Gastroesophageal sphincter (tissue), 4 donors: ENCODE data around the gene KCNH8. TPM values are rescaled to one million over a fixed set of nuclear protein-coding genes. Genes with fewer than 3 reads are reported as not detected.
"Not testable (repeated sequence)": the region's sequence is repeated elsewhere in the genome, so short reads cannot be mapped to it uniquely, and the experiment has no call there.

Source experiments
- ATAC-seq: fragments of 150-250 bp; one replicate; pipeline ENCODE4 v1.9.1; 2016; ENCODE audit warnings: mild to moderate bottlenecking, moderate library complexity
- H3K27ac ChIP-seq, 4 donors: fragments of 200-600 bp; sonication (generic) in 3 of 4; 1 replicate in 3 of 4; 2 replicates in 1 of 4; pipeline ENCODE4 v1.5.1; 2016 to 2019
- H3K27me3 ChIP-seq: fragments of 200-600 bp; sonication (generic); one replicate; pipeline ENCODE4 v1.5.1; 2019
- H3K36me3 ChIP-seq, 2 donors: fragments of 200-600 bp; sonication (generic); one replicate each; pipeline ENCODE4 v1.5.1; 2019; ENCODE audit warnings: control low read depth in 1 of 2
- H3K4me1 ChIP-seq, 3 donors: fragments of 200-600 bp; sonication (generic); 1 replicate in 2 of 3; 2 replicates in 1 of 3; pipeline ENCODE4 v1.5.1; 2016 to 2019; ENCODE audit warnings: control low read depth in 2 of 3
- H3K4me3 ChIP-seq, 2 donors: fragments of 200-600 bp; sonication (generic); one replicate each; pipeline ENCODE4 v1.5.1; 2019; ENCODE audit warnings: mild to moderate bottlenecking in 1 of 2, moderate library complexity in 1 of 2
- H3K9me3 ChIP-seq, 3 donors: fragments of 200-600 bp; sonication (generic); one replicate each; pipeline ENCODE4 v1.5.1; 2017 to 2019; ENCODE audit warnings: control low read depth in 2 of 3
- CTCF ChIP-seq, 4 experiments: fragments of 200-600 bp in 2 of 4; fragments of 450-650 bp in 2 of 4; sonication (generic) in 1 of 4; IDR thresholded peaks; one replicate each; pipeline ENCODE4 v1.5.1; 2017 to 2019; ENCODE audit warnings: antibody characterized with exemption in 4 of 4, mild to moderate bottlenecking in 2 of 4, moderate library complexity in 2 of 4
- EP300 ChIP-seq: sonication (generic); formaldehyde crosslinking; IDR thresholded peaks from one replicate; pipeline ENCODE4 v1.6.1; 2017; ENCODE audit warnings: antibody characterized with exemption, mild to moderate bottlenecking
- POLR2A ChIP-seq, 2 donors: fragments of 450-650 bp; IDR thresholded peaks; one replicate each; pipeline ENCODE4 v1.6.1; 2017; ENCODE audit warnings: antibody characterized with exemption in 2 of 2, mild to moderate bottlenecking in 2 of 2, moderate library complexity in 1 of 2
- POLR2AphosphoS5 ChIP-seq: sonication (generic); formaldehyde crosslinking; IDR thresholded peaks from one replicate; pipeline ENCODE4 v1.6.1; 2017; ENCODE audit warnings: antibody characterized with exemption
- WGBS, 2 donors: methylation state at CpG; one replicate each; pipeline ENCODE4 v1.1.5; 2018; ENCODE audit warnings: low coverage in 1 of 2; 5-methylcytosine and 5-hydroxymethylcytosine counted together
- total RNA-seq, 4 donors: library from RNA; depleted of rRNA; stranded (reverse); fragments of >200 nt; gene quantifications; one replicate each; pipeline ENCODE4 v1.1.0, GENCODE V29; 2016

The KCNH8 gene
- total RNA-seq, 4 donors from 2014 or later = 0.19 to 0.62 (median 0.40) TPM; not detected in 1

- Histone ChIP-seq H3K4me3 (no peak overlapping the region), H3K36me3 (no peaks in the 10 kb centered on the region), H3K27ac (no peak overlapping the region), H3K4me1 (peaks cover 0 to 15% (median 0%) of the 10 kb centered on the region in 3 donors), H3K27me3 (no peaks in the 10 kb centered on the region), H3K9me3 (no peaks in the 10 kb centered on the region)
- 50 to 63% methylated on average over 1 of the region's 1 CpG for WGBS, 2 donors
- ATAC-seq = no peak
- TF ChIP-seq EP300 (no peak), POLR2AphosphoS5 (no peak), POLR2A (IDR thresholded peaks at IDR 0.05) (no peak), CTCF (IDR thresholded peaks at IDR 0.05) (no peak)
These were observed 72.0 kb downstream of the KCNH8 start for GRCh38 chr3:19220311-19220710.

GRCh38 chr3:19221081-19221480, 72.8 kb downstream of the KCNH8 start:
- H3K36me3 ChIP-seq = no peaks in the 10 kb centered on the region
- ATAC-seq = no peak
- WGBS, 2 donors = 53 to 77% methylated on average over 2 of the region's 2 CpGs
- H3K27ac ChIP-seq = no peak overlapping the region
- H3K4me1 ChIP-seq = peaks cover 0 to 12% (median 0%) of the 10 kb centered on the region in 3 donors
- no peak overlapping the region for H3K4me3 ChIP-seq
- TF ChIP-seq POLR2A (IDR thresholded peaks at IDR 0.05) (no peak), POLR2AphosphoS5 (no peak), EP300 (no peak), CTCF (IDR thresholded peaks at IDR 0.05) (no peak)
- no peaks in the 10 kb centered on the region for H3K9me3 ChIP-seq
- no peaks in the 10 kb centered on the region for H3K27me3 ChIP-seq

- no peak for ATAC-seq
- 54 to 80% methylated on average over 1 to 2 of the region's 2 CpGs for WGBS, 2 donors
- TF ChIP-seq POLR2AphosphoS5 (no peak), CTCF (IDR thresholded peaks at IDR 0.05) (no peak), POLR2A (IDR thresholded peaks at IDR 0.05) (no peak), EP300 (no peak)
- no peak overlapping the region for H3K27ac ChIP-seq
- no peak overlapping the region for H3K4me3 ChIP-seq
- no peaks in the 10 kb centered on the region for H3K4me1 ChIP-seq
- H3K9me3 ChIP-seq = no peaks in the 10 kb centered on the region
- H3K27me3 ChIP-seq = no peaks in the 10 kb centered on the region
- no peaks in the 10 kb centered on the region for H3K36me3 ChIP-seq
These were observed 78.2 kb downstream of the KCNH8 start for GRCh38 chr3:19226479-19226878.

DNA sequence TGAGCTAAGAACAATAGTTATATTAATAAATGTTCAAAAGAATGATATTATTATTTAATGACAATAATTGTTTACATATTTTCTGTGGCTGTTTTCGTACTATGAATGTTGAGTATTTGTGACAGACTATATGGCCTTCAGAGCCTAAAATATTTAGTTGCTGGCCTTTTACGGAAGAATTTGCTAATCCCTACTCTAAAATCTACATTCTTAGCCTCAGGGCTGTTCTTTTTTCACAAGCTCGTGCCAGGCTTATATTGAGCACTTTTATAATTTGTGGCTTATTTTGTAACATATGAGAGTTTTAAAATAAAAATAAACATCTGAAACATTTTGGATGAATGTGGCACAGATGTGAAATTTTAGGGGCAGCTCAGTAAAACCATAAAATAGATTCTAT, 79.9 kb downstream of the KCNH8 start:
- Histone ChIP-seq H3K27ac (no peak overlapping the region), H3K4me1 (no peaks in the 10 kb centered on the region), H3K36me3 (no peaks in the 10 kb centered on the region), H3K9me3 (no peaks in the 10 kb centered on the region), H3K27me3 (no peaks in the 10 kb centered on the region), H3K4me3 (no peak overlapping the region)
- WGBS, 2 donors = 43 to 58% methylated on average over 3 of the region's 3 CpGs
- TF ChIP-seq POLR2A (IDR thresholded peaks at IDR 0.05) = no peak
- no peak for ATAC-seq

- no peak for ATAC-seq
- Histone ChIP-seq H3K4me3 (no peak overlapping the region), H3K27me3 (no peaks in the 10 kb centered on the region), H3K9me3 (no peaks in the 10 kb centered on the region), H3K36me3 (no peaks in the 10 kb centered on the region), H3K27ac (no peak overlapping the region), H3K4me1 (no peaks in the 10 kb centered on the region)
- TF ChIP-seq EP300 (no peak), POLR2AphosphoS5 (no peak), CTCF (IDR thresholded peaks at IDR 0.05) (no peak), POLR2A (IDR thresholded peaks at IDR 0.05) (no peak)
- 100% methylated on average over 1 of the region's 1 CpG; no CpG with 5 or more reads in 1 of the 2 donors for WGBS, 2 donors
These were observed 80.8 kb downstream of the KCNH8 start for GRCh38 chr3:19229086-19229485.

- not testable (repeated sequence) for H3K27ac ChIP-seq, H3K9me3 ChIP-seq, H3K36me3 ChIP-seq, H3K27me3 ChIP-seq, H3K4me1 ChIP-seq, ATAC-seq, H3K4me3 ChIP-seq
- WGBS, 2 donors = 64 to 90% methylated on average over 3 of the region's 3 CpGs
These were observed 81.6 kb downstream of the KCNH8 start for GRCh38 chr3:19229881-19230280.
